IPS-18a (cell line): ENCODE measurements around the gene ING4.
"Not testable (repeated sequence)": the region's sequence is repeated elsewhere in the genome, so short reads cannot be mapped to it uniquely, and the experiment has no call there.

Source experiments
- H3K27ac ChIP-seq: one replicate; pipeline ENCODE4 v1.5.1; 2013; ENCODE audit warnings: low read length
- H3K27me3 ChIP-seq: one replicate; pipeline ENCODE4 v1.6.1; 2013; ENCODE audit warnings: mild to moderate bottlenecking, low read length; ENCODE audit not compliant: control insufficient read depth, insufficient read depth
- H3K36me3 ChIP-seq: one replicate; pipeline ENCODE4 v1.6.1; 2013; ENCODE audit warnings: low read depth, low read length; ENCODE audit not compliant: control insufficient read depth
- H3K4me1 ChIP-seq: one replicate; pipeline ENCODE4 v1.6.1; 2013; ENCODE audit warnings: low read depth, low read length; ENCODE audit not compliant: control insufficient read depth
- H3K4me3 ChIP-seq: one replicate; pipeline ENCODE4 v1.5.1; 2013; ENCODE audit warnings: low read length
- H3K9ac ChIP-seq: one replicate; pipeline ENCODE4 v1.6.1; 2013; ENCODE audit warnings: mild to moderate bottlenecking, low read length, moderate library complexity
- H3K9me3 ChIP-seq: one replicate; pipeline ENCODE4 v1.6.1; 2013; ENCODE audit warnings: low read depth, low read length; ENCODE audit not compliant: control insufficient read depth

ING4 gene

DNA sequence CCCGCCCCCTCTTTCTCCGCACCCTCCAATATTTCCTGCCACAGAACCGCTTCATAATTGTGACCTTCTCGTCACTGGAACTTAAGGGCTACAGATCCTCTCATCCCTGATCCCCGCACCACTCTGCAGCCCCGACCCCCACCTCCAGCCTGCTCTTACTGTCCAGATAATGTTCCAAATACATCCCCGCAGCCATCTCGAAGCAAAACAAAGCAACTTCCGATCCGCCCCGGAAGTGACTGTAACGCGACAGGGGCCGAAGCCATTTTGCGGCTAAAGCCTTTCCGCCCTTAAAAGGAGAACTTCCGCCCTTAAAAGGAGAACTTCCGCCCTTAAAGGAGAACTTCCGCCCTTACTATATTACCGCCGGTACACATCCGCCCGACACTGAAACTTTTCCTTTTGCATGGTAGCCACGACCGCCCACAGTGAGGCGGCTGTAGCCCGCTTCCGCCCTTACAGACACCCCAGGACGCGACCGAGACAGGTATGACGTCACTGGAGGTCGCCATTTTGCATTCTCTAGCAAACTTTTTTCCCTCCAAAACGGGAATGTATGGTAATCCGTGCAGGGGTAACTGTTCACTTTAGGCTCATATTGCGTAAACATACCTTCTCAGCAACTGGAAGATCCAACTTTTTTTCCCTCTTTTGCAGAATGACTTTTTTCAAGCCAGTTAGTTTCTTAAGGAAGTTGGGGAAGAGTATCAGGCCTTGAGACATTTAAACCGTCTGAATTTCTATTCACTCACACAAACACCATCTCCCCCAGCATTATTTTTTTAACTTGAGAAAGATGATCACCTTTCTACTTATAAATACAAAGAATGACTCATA is at the start of gene ING4:
ING4 (minus strand) TSS at position 214 of the 837 bp plus-strand sequence; CDS start at position 196, 18 bp downstream.
- Histone ChIP-seq H3K36me3 (peaks cover 18% of the 10 kb centered on the region), H3K4me1 (peaks cover 5% of the 10 kb centered on the region), H3K4me3 (peak within 1 kb of the TSS; percentile 83), H3K9me3 (no peaks in the 10 kb centered on the region), H3K27ac (peak within 1 kb of the TSS; percentile 77), H3K27me3 (no peaks in the 10 kb centered on the region), H3K9ac (peak within 1 kb of the TSS; percentile 80)

DNA sequence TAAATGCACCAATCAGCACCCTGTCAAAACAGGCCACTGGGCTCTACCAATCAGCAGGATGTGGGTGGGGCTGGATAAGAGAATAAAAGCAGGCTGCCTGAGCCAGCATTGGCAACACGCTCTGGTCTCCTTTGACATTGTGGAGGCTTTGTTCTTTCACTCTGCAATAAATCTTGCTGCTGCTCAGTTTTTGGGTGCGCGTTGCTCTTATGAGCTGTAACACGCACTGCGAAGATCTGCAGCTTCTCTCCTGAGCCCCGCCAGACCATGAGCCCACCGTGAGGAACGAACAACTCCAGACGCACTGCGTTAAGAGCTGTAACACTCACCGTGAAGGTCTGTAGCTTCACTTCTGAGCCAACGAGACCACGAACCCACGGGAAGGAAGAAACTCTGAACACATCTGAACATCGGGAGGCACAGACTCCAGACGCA is 46.1 kb upstream of the ING4 start:
- H3K27me3 ChIP-seq, result no peaks in the 10 kb centered on the region
- H3K4me1 ChIP-seq, result no peaks in the 10 kb centered on the region
- H3K9ac ChIP-seq, result no peak overlapping the region
- no peaks in the 10 kb centered on the region for H3K36me3 ChIP-seq
- H3K9me3 ChIP-seq, result no peaks in the 10 kb centered on the region
- H3K27ac ChIP-seq, result no peak overlapping the region
- H3K4me3 ChIP-seq, result no peak overlapping the region

DNA sequence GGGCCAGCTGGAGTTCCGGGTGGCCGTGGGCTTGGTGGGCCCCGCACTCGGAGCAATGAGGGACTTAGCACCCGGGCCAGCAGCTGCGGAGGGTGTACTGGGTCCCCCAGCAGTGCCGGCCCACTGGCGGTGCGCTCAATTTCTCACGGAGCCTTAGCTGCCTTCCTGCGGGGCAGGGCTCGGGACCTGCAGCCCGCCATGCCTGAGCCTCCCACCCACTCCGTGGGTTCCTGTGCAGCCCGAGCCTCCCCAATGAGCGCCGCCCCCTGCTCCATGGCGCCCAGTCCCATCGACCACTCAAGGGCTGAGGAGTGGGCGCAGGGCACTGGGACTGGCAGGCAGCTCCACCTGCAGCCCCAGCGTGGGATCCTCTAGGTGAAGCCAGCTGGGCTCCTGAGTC is 45.4 kb upstream of the ING4 start:
- not testable (repeated sequence) for H3K9ac ChIP-seq, H3K4me3 ChIP-seq, H3K36me3 ChIP-seq, H3K4me1 ChIP-seq, H3K9me3 ChIP-seq, H3K27ac ChIP-seq, H3K27me3 ChIP-seq

DNA sequence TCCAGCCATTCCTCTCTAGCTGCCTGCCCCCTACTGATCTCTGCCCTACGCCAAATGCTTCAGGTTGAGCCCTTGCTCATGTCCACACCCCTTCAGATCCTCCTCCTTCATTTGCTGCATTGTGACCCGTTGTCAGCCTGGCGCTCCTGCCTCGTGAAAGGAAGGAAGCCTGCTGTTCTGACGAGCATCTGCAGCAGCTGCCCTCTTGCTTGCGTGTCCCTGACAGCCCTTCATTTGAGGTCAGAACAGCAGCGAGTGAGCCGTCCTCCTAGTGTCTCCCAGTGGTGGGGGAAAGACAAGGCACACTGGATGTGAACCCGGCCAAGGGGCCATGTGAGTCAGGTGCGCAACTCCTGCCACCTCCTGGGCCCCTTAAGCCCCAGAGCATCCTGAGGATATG is 40.7 kb upstream of the ING4 start:
- H3K36me3 ChIP-seq, result no peaks in the 10 kb centered on the region
- H3K27ac ChIP-seq, result no peak overlapping the region
- H3K9ac ChIP-seq, result no peak overlapping the region
- no peaks in the 10 kb centered on the region for H3K9me3 ChIP-seq
- peak overlapping the region; percentile 29 for H3K4me3 ChIP-seq
- peaks cover 4% of the 10 kb centered on the region for H3K4me1 ChIP-seq
- H3K27me3 ChIP-seq, result peaks cover 35% of the 10 kb centered on the region

DNA sequence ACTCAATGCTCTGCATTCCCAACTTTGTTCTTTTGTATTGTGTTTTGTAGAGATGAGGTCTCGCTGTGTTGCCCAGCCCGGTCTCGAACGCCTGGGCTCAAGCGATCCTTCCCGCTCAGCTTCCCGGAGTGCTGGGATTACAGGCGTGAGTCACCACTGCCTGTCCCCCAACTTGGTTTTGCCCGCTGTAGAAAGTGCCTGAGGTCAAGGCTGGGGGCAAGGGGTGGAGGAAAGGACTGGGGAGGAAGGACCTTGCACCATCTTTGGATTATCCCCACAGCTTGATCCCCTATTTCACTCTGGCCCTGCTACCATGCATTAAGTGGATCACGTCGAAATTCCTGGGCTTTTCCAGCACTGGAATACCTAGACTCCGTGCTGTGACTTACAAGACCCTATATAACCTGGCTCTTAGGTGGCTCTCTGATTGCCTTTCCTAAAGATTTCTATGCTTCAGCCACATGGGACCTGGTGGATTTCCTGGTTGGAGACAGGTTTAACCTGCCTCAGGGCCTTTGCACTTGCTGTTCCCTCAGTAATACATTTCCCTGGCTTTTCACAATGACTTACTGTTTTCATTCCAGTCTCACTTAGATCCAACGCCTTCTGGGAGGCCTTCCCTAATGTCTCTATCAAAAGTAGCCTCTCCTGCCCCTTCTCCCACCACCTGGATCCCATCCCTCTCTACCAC is 38.3 kb upstream of the ING4 start:
- H3K27me3 ChIP-seq, result peaks cover 37% of the 10 kb centered on the region
- peaks cover 4% of the 10 kb centered on the region for H3K4me1 ChIP-seq
- H3K4me3 ChIP-seq, result peak overlapping the region; percentile 54
- H3K9me3 ChIP-seq, result no peaks in the 10 kb centered on the region
- H3K9ac ChIP-seq, result no peak overlapping the region
- no peaks in the 10 kb centered on the region for H3K36me3 ChIP-seq
- H3K27ac ChIP-seq, result no peak overlapping the region

DNA sequence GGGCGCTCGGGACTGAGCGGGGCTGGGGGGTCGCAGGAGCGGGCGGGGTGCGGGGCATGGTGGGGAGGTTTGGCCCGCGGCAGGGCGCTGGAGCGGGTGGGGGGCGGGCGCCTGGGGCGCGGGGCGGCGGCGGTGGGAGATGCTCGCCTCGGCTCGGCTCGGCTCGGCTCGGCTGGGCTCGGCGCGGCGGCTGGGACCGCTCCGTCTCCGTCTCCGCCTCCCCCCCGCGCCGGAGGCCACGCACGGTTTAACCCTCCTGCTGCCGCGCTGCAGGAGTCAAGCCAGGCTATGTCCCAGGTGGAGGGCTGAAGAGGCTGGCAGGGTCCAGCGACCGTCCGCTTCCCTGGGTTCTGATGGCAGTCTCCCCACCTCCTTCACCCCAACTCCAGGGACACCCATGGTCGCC is 37.7 kb upstream of the ING4 start, which contains the start of gene PIANP:
PIANP (minus strand) TSS at position 170 of the 406 bp plus-strand sequence. CDS start 2,754 bp downstream, outside the sequence.
- H3K4me1 ChIP-seq, result peaks cover 4% of the 10 kb centered on the region
- no peak within 1 kb of the TSS for H3K27ac ChIP-seq
- peak within 1 kb of the TSS; percentile 69 for H3K4me3 ChIP-seq
- no peak within 1 kb of the TSS for H3K9ac ChIP-seq
- peaks cover 37% of the 10 kb centered on the region for H3K27me3 ChIP-seq
- no peaks in the 10 kb centered on the region for H3K9me3 ChIP-seq
- H3K36me3 ChIP-seq, result no peaks in the 10 kb centered on the region

DNA sequence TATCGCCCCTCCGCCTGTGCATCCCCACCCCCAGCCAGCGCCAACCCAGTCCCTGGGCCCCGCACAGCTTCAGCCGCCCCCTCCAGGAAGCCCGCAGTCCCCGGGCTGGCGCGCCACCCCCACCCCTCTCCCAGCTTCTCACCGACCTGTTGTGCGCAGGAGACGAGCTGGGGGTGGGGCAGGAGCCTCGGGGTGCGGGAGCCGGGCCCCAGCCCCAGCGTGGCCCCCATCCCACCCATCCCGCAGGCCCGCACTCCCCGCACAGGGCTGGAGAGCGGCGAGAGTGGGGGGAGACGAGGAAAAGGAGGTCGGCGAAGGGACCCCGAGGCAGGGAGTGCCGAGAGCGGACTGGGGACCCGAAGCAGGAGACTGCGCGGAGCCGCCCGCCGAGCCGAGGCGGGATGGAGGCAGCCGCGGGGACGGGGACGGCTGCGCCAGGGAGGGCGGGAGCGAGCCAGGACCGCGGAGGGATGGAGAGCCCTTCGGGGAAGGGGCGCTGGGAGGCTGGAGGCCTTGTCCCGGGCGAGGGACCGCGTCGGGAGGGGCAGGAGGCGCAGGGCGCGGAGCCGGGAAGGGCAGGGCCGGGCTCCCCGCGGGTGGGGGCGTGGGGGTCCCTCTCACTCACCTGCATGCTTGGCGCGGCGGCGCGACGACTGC is 37.2 kb upstream of the ING4 start:
- H3K9me3 ChIP-seq, result no peaks in the 10 kb centered on the region
- H3K4me3 ChIP-seq, result peak overlapping the region; percentile 69
- peaks cover 37% of the 10 kb centered on the region for H3K27me3 ChIP-seq

DNA sequence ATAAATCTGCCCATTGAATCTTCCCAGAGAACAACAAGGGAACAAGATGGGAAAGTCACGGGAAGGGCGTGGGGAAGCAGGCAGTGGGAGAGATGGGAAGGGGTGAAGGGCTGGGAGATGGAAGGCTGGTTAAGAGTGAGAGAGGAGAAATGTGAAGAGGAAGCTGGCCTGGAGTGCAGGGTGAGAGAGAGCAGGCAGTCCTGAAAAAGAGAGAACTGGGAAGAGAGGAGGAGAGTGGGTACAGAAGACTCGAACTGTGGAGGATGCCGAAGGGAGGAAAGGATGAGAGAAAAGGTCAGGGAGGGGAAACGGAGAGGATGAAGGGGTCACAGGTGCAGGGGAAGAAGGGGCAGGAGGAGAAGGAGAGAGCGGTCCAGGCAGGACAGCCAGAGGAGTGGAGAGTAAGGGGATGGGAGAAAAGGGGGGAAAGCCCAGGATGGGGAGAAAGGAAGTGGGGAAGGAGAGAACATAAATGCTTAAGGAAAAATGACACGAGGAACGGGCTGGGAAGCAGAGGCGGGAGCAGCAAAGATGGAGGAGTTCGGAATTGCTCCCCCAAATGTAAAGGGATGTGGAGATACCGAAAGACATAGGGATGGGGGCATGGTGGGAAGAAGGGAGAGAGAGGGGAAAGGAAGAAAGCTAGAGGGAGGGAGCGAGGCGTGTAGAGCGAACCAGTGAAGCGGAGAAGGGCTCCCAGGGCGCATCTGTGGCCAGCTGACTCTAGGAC is 36.5 kb upstream of the ING4 start:
- Histone ChIP-seq H3K27ac (no peak overlapping the region), H3K27me3 (peaks cover 37% of the 10 kb centered on the region), H3K9me3 (no peaks in the 10 kb centered on the region), H3K4me3 (peak overlapping the region; percentile 69), H3K4me1 (peaks cover 4% of the 10 kb centered on the region), H3K36me3 (no peaks in the 10 kb centered on the region), H3K9ac (no peak overlapping the region)

More for the DNA sequence above, 37.2 kb upstream of the ING4 start:
- Histone ChIP-seq H3K36me3 (no peaks in the 10 kb centered on the region), H3K4me1 (peaks cover 4% of the 10 kb centered on the region), H3K9ac (no peak overlapping the region), H3K27ac (no peak overlapping the region)

DNA sequence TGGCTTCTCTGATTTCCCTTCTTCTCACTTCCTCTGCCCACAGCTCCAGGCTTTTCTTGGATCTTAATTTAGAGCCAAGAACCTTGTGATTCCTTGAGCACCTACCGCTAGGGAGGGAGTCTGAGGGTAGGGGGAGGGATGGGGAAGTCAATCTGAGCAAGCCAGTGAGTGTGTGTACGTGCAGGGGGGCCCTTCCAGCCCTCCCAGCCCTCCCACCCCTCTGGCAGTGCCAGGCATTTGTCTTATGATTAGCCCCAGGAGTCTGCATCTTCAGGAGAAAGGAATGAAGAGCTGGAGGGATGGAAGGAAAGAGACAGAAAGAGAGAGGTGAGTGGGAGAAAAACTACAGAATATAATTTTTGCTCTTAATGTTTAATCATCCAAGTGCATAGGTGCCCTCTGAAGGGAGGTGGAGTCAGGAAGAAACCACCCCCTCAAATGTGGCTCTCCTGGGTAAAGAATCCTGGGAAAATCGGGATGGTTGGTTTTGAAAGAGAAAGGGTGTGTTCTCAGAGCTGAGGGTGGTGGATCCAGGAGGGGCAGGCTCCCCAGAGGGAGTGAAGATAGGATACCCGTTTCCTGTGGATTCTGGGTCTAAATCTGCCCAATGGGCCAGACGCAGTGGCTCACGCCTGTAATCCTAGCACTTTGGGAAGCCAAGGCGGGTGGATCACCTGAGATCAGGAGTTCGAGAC is 35.6 kb upstream of the ING4 start:
- Histone ChIP-seq H3K4me3 (no peak overlapping the region), H3K9ac (no peak overlapping the region), H3K9me3 (no peaks in the 10 kb centered on the region), H3K27me3 (peaks cover 37% of the 10 kb centered on the region), H3K4me1 (peaks cover under 1% of the 10 kb centered on the region), H3K27ac (no peak overlapping the region), H3K36me3 (no peaks in the 10 kb centered on the region)

DNA sequence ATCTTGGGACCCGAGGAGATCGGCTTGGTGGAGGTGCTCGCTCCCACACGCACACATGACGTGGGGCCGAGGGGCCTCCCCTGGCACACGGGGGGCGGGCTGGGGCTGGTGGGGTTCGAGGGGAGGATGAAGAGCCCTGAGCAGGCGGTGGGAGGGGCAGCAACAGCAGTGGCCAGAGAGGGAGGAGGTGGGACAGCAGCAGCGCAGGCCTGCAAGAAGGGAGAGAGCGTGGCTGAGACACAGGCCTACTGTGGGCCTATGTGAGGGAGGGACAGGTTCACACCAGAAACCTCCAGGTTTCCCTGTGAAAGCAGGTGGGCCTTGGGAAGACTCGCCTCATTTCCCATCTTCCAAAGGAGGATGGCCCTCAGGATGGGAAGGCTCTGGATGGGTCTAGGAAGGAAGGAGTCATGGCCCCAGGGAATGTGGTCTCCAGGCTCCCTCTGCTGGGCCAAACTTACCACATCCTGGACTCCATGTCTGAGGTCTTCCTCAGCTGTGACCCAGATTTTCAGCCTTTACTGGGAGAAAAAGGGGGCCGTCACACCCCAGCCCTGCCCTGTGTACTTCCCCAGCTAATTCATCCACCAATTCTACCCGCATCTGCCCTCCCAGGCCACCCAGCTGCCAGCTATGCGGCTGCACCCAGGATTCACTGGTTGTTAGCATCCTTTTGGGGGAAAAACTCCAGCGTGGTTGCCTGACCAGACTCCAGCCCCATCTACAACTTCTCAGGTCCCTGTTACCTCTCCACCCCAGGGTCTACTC is 34.8 kb upstream of the ING4 start:
- no peak overlapping the region for H3K9ac ChIP-seq
- H3K36me3 ChIP-seq, result no peaks in the 10 kb centered on the region
- H3K4me1 ChIP-seq, result no peaks in the 10 kb centered on the region
- H3K9me3 ChIP-seq, result no peaks in the 10 kb centered on the region
- no peak overlapping the region for H3K27ac ChIP-seq
- no peak overlapping the region for H3K4me3 ChIP-seq
- H3K27me3 ChIP-seq, result peaks cover 32% of the 10 kb centered on the region
